ENCODE results near the gene RGS14. TPM values are rescaled to one million over a fixed set of nuclear protein-coding genes. Genes with fewer than 3 reads are reported as not detected.

The RGS14 gene
- total RNA-seq, 1 donor from 2014 or later, result 6.2 TPM

DNA sequence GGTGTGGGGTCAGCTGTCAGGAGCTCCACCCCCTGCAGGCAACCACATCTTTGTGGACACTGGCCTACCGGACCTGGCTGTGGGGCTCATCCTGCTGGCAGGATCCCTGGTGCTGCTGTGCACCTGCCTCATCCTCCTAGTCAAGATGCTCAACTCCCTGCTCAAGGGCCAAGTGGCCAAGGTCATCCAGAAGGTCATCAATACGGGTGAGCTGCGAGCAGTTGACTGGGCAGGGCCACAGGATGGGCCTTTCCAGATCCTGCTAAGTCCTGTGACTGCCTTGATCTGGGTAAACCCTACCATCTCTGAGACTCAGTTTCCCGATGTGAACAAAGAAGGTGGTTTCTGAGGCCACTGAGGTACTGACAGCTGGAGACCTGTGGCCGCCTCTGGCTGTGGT is 36.3 kb downstream of the RGS14 start:
- H3K4me1 Mint-ChIP-seq (ENCODE audit: unreplicated experiment), result peaks cover 15% of the 10 kb centered on the region
- no peak overlapping the region for H3K27ac Mint-ChIP-seq (ENCODE audit: unreplicated experiment)
- H3K27me3 Mint-ChIP-seq (ENCODE audit: unreplicated experiment), result peaks cover 4% of the 10 kb centered on the region
- H3K4me3 Mint-ChIP-seq (ENCODE audit: unreplicated experiment), result no peak overlapping the region
- TF ChIP-seq, protein P1, sequence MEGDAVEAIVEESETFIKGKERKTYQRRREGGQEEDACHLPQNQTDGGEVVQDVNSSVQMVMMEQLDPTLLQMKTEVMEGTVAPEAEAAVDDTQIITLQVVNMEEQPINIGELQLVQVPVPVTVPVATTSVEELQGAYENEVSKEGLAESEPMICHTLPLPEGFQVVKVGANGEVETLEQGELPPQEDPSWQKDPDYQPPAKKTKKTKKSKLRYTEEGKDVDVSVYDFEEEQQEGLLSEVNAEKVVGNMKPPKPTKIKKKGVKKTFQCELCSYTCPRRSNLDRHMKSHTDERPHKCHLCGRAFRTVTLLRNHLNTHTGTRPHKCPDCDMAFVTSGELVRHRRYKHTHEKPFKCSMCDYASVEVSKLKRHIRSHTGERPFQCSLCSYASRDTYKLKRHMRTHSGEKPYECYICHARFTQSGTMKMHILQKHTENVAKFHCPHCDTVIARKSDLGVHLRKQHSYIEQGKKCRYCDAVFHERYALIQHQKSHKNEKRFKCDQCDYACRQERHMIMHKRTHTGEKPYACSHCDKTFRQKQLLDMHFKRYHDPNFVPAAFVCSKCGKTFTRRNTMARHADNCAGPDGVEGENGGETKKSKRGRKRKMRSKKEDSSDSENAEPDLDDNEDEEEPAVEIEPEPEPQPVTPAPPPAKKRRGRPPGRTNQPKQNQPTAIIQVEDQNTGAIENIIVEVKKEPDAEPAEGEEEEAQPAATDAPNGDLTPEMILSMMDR (IDR thresholded peaks at IDR 0.05), result no peak
- no peaks in the 10 kb centered on the region for H3K36me3 Mint-ChIP-seq (ENCODE audit: unreplicated experiment)
- no peak for DNase-seq (ENCODE audit: extremely low spot score, unreplicated experiment)
- no peaks in the 10 kb centered on the region for H3K9me3 Mint-ChIP-seq (ENCODE audit: unreplicated experiment)

DNA sequence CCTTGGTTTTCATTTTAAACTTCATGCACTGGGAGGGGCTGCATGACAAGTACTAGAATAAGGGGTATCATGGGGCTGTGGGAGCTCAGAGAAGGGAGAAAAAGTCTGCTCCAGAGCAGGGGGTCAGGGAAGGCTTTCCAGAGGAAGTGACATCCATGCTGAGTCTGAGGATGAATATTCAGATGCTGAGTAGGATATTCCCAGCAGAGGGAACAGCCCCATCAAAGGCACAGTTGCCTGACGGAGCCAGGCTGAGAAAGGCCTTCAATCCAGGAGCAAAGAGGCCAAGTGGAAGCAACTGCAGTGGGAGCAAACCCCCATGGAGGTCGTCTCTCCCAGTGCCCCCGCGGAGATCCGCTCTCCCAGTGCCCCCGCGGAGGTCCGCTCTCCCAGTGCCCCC is 38.4 kb downstream of the RGS14 start:
- Mint-ChIP-seq H3K4me3 (ENCODE audit: unreplicated experiment) (no peak overlapping the region), H3K4me1 (ENCODE audit: unreplicated experiment) (no peaks in the 10 kb centered on the region), H3K36me3 (ENCODE audit: unreplicated experiment) (no peaks in the 10 kb centered on the region), H3K27ac (ENCODE audit: unreplicated experiment) (no peak overlapping the region), H3K9me3 (ENCODE audit: unreplicated experiment) (no peaks in the 10 kb centered on the region), H3K27me3 (ENCODE audit: unreplicated experiment) (peaks cover 4% of the 10 kb centered on the region)
- DNase-seq (ENCODE audit: extremely low spot score, unreplicated experiment), result no peak
- TF ChIP-seq, protein P1 (IDR thresholded peaks at IDR 0.05), result no peak

GRCh38 chr5:177396807-177397206 is 39.1 kb downstream of the RGS14 start:
- peak; percentile 74 for DNase-seq (ENCODE audit: extremely low spot score, unreplicated experiment)
- H3K27me3 Mint-ChIP-seq (ENCODE audit: unreplicated experiment), result peaks cover 10% of the 10 kb centered on the region

DNA sequence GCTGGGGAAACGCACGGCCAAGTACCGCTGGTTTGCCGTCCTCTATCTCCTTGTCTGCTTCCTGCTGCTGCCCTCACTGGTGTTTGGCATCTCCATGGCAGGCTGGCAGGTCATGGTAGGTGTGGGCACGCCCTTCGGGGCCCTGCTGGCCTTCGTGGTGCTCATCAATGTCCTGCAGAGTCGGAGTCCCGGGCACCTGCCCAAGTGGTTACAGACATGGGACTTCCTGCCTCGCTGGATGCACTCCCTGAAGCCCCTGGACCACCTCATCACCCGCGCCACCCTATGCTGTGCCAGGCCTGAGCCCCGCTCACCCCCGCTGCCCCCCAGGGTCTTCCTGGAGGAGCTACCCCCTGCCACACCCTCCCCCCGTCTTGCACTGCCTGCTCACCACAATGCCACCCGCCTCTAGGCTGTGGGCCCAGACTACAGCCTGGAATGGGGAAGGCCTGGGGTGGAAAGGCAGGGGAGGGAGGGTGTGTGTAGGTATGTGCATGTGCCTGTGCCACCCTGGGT is 40.2 kb downstream of the RGS14 start:
- DNase-seq (ENCODE audit: extremely low spot score, unreplicated experiment), result peak; percentile 83
- Mint-ChIP-seq H3K4me3 (ENCODE audit: unreplicated experiment) (no peak overlapping the region), H3K9me3 (ENCODE audit: unreplicated experiment) (no peaks in the 10 kb centered on the region), H3K27me3 (ENCODE audit: unreplicated experiment) (peaks cover 20% of the 10 kb centered on the region), H3K4me1 (ENCODE audit: unreplicated experiment) (peaks cover 6% of the 10 kb centered on the region), H3K27ac (ENCODE audit: unreplicated experiment) (no peak overlapping the region), H3K36me3 (ENCODE audit: unreplicated experiment) (no peaks in the 10 kb centered on the region)
- TF ChIP-seq, protein P1 (IDR thresholded peaks at IDR 0.05), result no peak

More at GRCh38 chr5:177396807-177397206, 39.1 kb downstream of the RGS14 start:
- TF ChIP-seq, protein P1 (IDR thresholded peaks at IDR 0.05), result no peak
- Mint-ChIP-seq H3K36me3 (ENCODE audit: unreplicated experiment) (no peaks in the 10 kb centered on the region), H3K4me3 (ENCODE audit: unreplicated experiment) (no peak overlapping the region), H3K9me3 (ENCODE audit: unreplicated experiment) (no peaks in the 10 kb centered on the region), H3K27ac (ENCODE audit: unreplicated experiment) (no peak overlapping the region), H3K4me1 (ENCODE audit: unreplicated experiment) (no peaks in the 10 kb centered on the region)

- H3K27me3 Mint-ChIP-seq (ENCODE audit: unreplicated experiment), result peaks cover 21% of the 10 kb centered on the region
- no peaks in the 10 kb centered on the region for H3K36me3 Mint-ChIP-seq (ENCODE audit: unreplicated experiment)
- H3K9me3 Mint-ChIP-seq (ENCODE audit: unreplicated experiment), result no peaks in the 10 kb centered on the region
- peaks cover 16% of the 10 kb centered on the region for H3K4me1 Mint-ChIP-seq (ENCODE audit: unreplicated experiment)
- no peak within 1 kb of the TSS for H3K27ac Mint-ChIP-seq (ENCODE audit: unreplicated experiment)
- H3K4me3 Mint-ChIP-seq (ENCODE audit: unreplicated experiment), result no peak within 1 kb of the TSS
- DNase-seq (ENCODE audit: extremely low spot score, unreplicated experiment), result no peak
- TF ChIP-seq, protein P1 (IDR thresholded peaks at IDR 0.05), result no peak
Observed at GRCh38 chr5:177399997-177400868, 42.5 kb downstream of the RGS14 start, which contains the start of gene PFN3. TSS of gene PFN3 (minus strand) at chr5:177400661. CDS start at chr5:177400576, 85 bp downstream.
